K562 (cell line): ENCODE results near the gene MGAT4C.

Source experiments
- EGR1 ChIP-seq: fragments of 450-650 bp; conservative IDR thresholded peaks from 2 replicates; pipeline ENCODE4 v1.6.1; 2017; ENCODE audit warnings: mild to moderate bottlenecking
- PHF8 ChIP-seq: fragments of 200-600 bp; sonication (generic); IDR thresholded peaks from 2 replicates; pipeline ENCODE4 v1.6.1; 2012; ENCODE audit warnings: mixed run types, mild to moderate bottlenecking, inconsistent platforms, low read length, moderate library complexity, borderline replicate concordance

DNA sequence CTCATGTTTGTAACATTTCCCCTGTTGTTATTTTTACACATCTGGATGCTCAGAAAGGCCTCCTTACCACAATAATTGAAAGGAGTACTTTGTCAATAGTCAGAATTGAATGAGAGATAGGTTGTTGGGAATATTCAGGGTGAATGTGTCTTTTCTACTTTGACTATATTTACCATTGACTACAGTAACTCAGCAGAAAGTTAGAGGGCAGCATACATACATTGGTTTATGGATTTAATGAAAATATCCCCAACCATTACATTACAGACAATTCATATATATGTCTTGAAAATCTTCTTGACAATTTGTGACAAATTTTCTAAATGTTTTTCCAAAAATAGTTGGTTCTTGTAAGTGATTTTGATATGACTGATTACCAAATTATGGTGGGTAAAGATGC, 284.4 kb downstream of the MGAT4C start:
- TF ChIP-seq EGR1, result no peak
- TF ChIP-seq PHF8, result no peak
